Activated CD4-positive, CD25-positive, alpha-beta regulatory T cell (primary cell): ENCODE data around the gene AADAT.
"Not testable (repeated sequence)": the region's sequence is repeated elsewhere in the genome, so short reads cannot be mapped to it uniquely, and the experiment has no call there.

Source experiments
- DNase-seq, 4 experiments: peaks; one replicate each; lab custom pipeline; 2025; lab: John Stamatoyannopoulos, UW

AADAT gene

GRCh38 chr4:170089668-170090351, at the start of gene AADAT:
TSS of gene AADAT (minus strand) at chr4:170089956. CDS start at chr4:170089690, 266 bp downstream.
- DNase-seq = no peak

- peak; percentile 11 to 38 (median 22) for DNase-seq
Measured at GRCh38 chr4:170138580-170139194, 48.9 kb upstream of the AADAT start.

GRCh38 chr4:170137927-170138326, 48.2 kb upstream of the AADAT start:
- no peak for DNase-seq

GRCh38 chr4:170137466-170137865, 47.7 kb upstream of the AADAT start:
- DNase-seq = no peak

- no peak for DNase-seq
Measured at GRCh38 chr4:170134821-170135220, 45.1 kb upstream of the AADAT start.

GRCh38 chr4:170128219-170128804, 38.6 kb upstream of the AADAT start:
- no peak for DNase-seq

- no peak for DNase-seq
Measured at GRCh38 chr4:170127758-170128157, 38.0 kb upstream of the AADAT start.

- DNase-seq = no peak
Measured at GRCh38 chr4:170124406-170124805, 34.6 kb upstream of the AADAT start.

GRCh38 chr4:170122252-170122651, 32.5 kb upstream of the AADAT start:
- no peak for DNase-seq

- no peak for DNase-seq
Measured at GRCh38 chr4:170114636-170115035, 24.9 kb upstream of the AADAT start.

GRCh38 chr4:170114183-170114582, 24.4 kb upstream of the AADAT start:
- DNase-seq = not testable (repeated sequence)

GRCh38 chr4:170111546-170111945, 21.8 kb upstream of the AADAT start:
- DNase-seq = no peak

GRCh38 chr4:170111085-170111484, 21.3 kb upstream of the AADAT start:
- no peak for DNase-seq

- DNase-seq = no peak
Measured at GRCh38 chr4:170110285-170110672, 20.5 kb upstream of the AADAT start.

GRCh38 chr4:170109586-170110284, 20.0 kb upstream of the AADAT start:
- no peak for DNase-seq

- DNase-seq = no peak
Measured at GRCh38 chr4:170106900-170107299, 17.1 kb upstream of the AADAT start.

- no peak for DNase-seq
Measured at GRCh38 chr4:170102426-170102825, 12.7 kb upstream of the AADAT start.

GRCh38 chr4:170098171-170098570, 8.4 kb upstream of the AADAT start:
- DNase-seq = not testable (repeated sequence)

GRCh38 chr4:170097681-170098080, 7.9 kb upstream of the AADAT start:
- no peak for DNase-seq

GRCh38 chr4:170093973-170094535, 4.3 kb upstream of the AADAT start:
- DNase-seq = no peak

GRCh38 chr4:170091069-170091696, 1.4 kb upstream of the AADAT start:
- no peak for DNase-seq
